Tibial nerve (tissue), 4 donors: ENCODE results near the gene NOTCH1. TPM values are rescaled to one million over a fixed set of nuclear protein-coding genes. Genes with fewer than 3 reads are reported as not detected.
A peak's percentile ranks its signal among the peaks of the same experiment; 100 is the strongest.

Experiments
- DNase-seq, 2 donors: peaks; one replicate each; pipeline ENCODE4 v3.0.0-alpha.2; 2019; ENCODE audit warnings: low spot score in 2 of 2
- H3K27ac ChIP-seq, 4 donors: fragments of 200-600 bp; sonication (generic) in 3 of 4; one replicate each; pipeline ENCODE4 v1.5.1; 2017 to 2019; ENCODE audit warnings: mild to moderate bottlenecking in 1 of 4
- H3K27me3 ChIP-seq, 2 donors: fragments of 200-600 bp; sonication (generic) in 1 of 2; one replicate each; pipeline versions ENCODE4 v1.5.1 to v1.6.0; 2017 to 2019
- H3K36me3 ChIP-seq, 3 donors: fragments of 200-600 bp; sonication (generic); one replicate each; pipeline ENCODE4 v1.5.1; 2018 to 2019
- H3K4me1 ChIP-seq, 4 donors: fragments of 200-600 bp; sonication (generic) in 3 of 4; one replicate each; pipeline ENCODE4 v1.5.1; 2017 to 2019
- H3K4me3 ChIP-seq, 4 donors: fragments of 200-600 bp; sonication (generic) in 3 of 4; one replicate each; pipeline ENCODE4 v1.5.1; 2017 to 2019; ENCODE audit warnings: mild to moderate bottlenecking in 1 of 4, moderate library complexity in 1 of 4
- H3K9me3 ChIP-seq, 4 donors: fragments of 200-600 bp; sonication (generic) in 3 of 4; one replicate each; pipeline ENCODE4 v1.5.1; 2017 to 2019
- CTCF ChIP-seq, 5 experiments: fragments of 200-600 bp in 3 of 5; fragments of 450-650 bp in 2 of 5; sonication (generic) in 3 of 5; IDR thresholded peaks; one replicate each; pipeline ENCODE4 v1.5.1; 2016 to 2019; ENCODE audit warnings: antibody characterized with exemption in 5 of 5, mild to moderate bottlenecking in 3 of 5, moderate library complexity in 2 of 5
- EP300 ChIP-seq, 2 donors: sonication (generic); formaldehyde crosslinking; IDR thresholded peaks; one replicate each; pipeline ENCODE4 v1.6.1; 2017; ENCODE audit warnings: antibody characterized with exemption in 2 of 2, mild to moderate bottlenecking in 1 of 2
- POLR2A ChIP-seq, 2 donors: fragments of 450-650 bp; IDR thresholded peaks; one replicate each; pipeline ENCODE4 v1.6.1; 2017; ENCODE audit warnings: antibody characterized with exemption in 2 of 2, mild to moderate bottlenecking in 2 of 2, moderate library complexity in 2 of 2
- WGBS, 2 donors: methylation state at CpG; one replicate each; pipeline ENCODE4 v1.1.5; 2018; 5-methylcytosine and 5-hydroxymethylcytosine counted together
- total RNA-seq, 4 donors: library from RNA; depleted of rRNA; stranded (reverse); fragments of >200 nt; gene quantifications; one replicate each; pipeline ENCODE4 v1.1.0, GENCODE V29; 2016

Gene NOTCH1
- 10 to 100 TPM; 29.3 to 65.4 (median 41.5) TPM for total RNA-seq

- H3K36me3 ChIP-seq, result no peaks in the 10 kb centered on the region
- WGBS, 2 donors, result 0 to 1% methylated on average over 5 to 35 of the region's 94 CpGs
Measured at GRCh38 chr9:136545965-136546696, at the start of gene NOTCH1. TSS of gene NOTCH1 (minus strand) at chr9:136546048. CDS start at chr9:136545786, 262 bp downstream.

GRCh38 chr9:136594492-136594891 is 48.6 kb upstream of the NOTCH1 start:
- Histone ChIP-seq H3K9me3 (no peaks in the 10 kb centered on the region), H3K27me3 (no peaks in the 10 kb centered on the region), H3K27ac (peak overlapping the region in 1 of 4 donors; percentile 93), H3K36me3 (no peaks in the 10 kb centered on the region), H3K4me1 (peaks cover 0 to 77% (median 40%) of the 10 kb centered on the region in 4 donors), H3K4me3 (no peak overlapping the region)
- TF ChIP-seq CTCF (IDR thresholded peaks at IDR 0.05) (no peak), EP300 (IDR thresholded peaks at IDR 0.05) (no peak), POLR2A (IDR thresholded peaks at IDR 0.05) (no peak)
- no peak for DNase-seq
- 94 to 96% methylated on average over 14 of the region's 14 CpGs for WGBS, 2 donors

More at GRCh38 chr9:136545965-136546696, at the start of gene NOTCH1:
- DNase-seq, result peak; percentile 69 to 83
- Histone ChIP-seq H3K27ac (peak within 1 kb of the TSS; percentile 78 to 98 (median 95)), H3K4me3 (peak within 1 kb of the TSS; percentile 81 to 96 (median 88)), H3K9me3 (no peaks in the 10 kb centered on the region), H3K27me3 (no peaks in the 10 kb centered on the region), H3K4me1 (peaks cover 0 to 75% (median 55%) of the 10 kb centered on the region in 4 donors)
- TF ChIP-seq POLR2A (IDR thresholded peaks at IDR 0.05) (peak; percentile 64 to 65), EP300 (IDR thresholded peaks at IDR 0.05) (peak in 1 of 2 donors; percentile 93), CTCF (IDR thresholded peaks at IDR 0.05) (peak in 2 of 5 experiments; percentile 11 to 30)

- H3K27me3 ChIP-seq, result no peaks in the 10 kb centered on the region
- no peaks in the 10 kb centered on the region for H3K9me3 ChIP-seq
- no peak for TF ChIP-seq POLR2A (IDR thresholded peaks at IDR 0.05)
- no peak for TF ChIP-seq CTCF (IDR thresholded peaks at IDR 0.05)
- TF ChIP-seq EP300 (IDR thresholded peaks at IDR 0.05), result no peak
- H3K4me1 ChIP-seq, result peaks cover 0 to 77% (median 35%) of the 10 kb centered on the region in 4 donors
- 72 to 74% methylated on average over 8 of the region's 8 CpGs for WGBS, 2 donors
- H3K36me3 ChIP-seq, result no peaks in the 10 kb centered on the region
- H3K4me3 ChIP-seq, result no peak overlapping the region
- no peak overlapping the region for H3K27ac ChIP-seq
- no peak for DNase-seq
Measured at GRCh38 chr9:136593581-136593980, 47.7 kb upstream of the NOTCH1 start.

- no peak for TF ChIP-seq CTCF (IDR thresholded peaks at IDR 0.05)
- TF ChIP-seq EP300 (IDR thresholded peaks at IDR 0.05), result no peak
- no peak for TF ChIP-seq POLR2A (IDR thresholded peaks at IDR 0.05)
- peak overlapping the region in 2 of 4 donors; percentile 34 to 83 for H3K27ac ChIP-seq
- H3K9me3 ChIP-seq, result no peaks in the 10 kb centered on the region
- no peaks in the 10 kb centered on the region for H3K27me3 ChIP-seq
- no peak for DNase-seq
- peaks cover 0 to 80% (median 41%) of the 10 kb centered on the region in 4 donors for H3K4me1 ChIP-seq
- no peak overlapping the region for H3K4me3 ChIP-seq
- no peaks in the 10 kb centered on the region for H3K36me3 ChIP-seq
- 44 to 48% methylated on average over 12 to 13 of the region's 13 CpGs for WGBS, 2 donors
Measured at GRCh38 chr9:136592666-136593065, 46.8 kb upstream of the NOTCH1 start.
